LNCAP (cell line): Measurements from ENCODE around the gene CD34.

ENCODE experiments used
- TF ChIP-seq, protein P1 (sequence below): fragments of 450-650 bp; IDR thresholded peaks from 2 replicates; pipeline ENCODE4 v1.5.1; 2017; ENCODE audit warnings: mild to moderate bottlenecking

Gene CD34

DNA sequence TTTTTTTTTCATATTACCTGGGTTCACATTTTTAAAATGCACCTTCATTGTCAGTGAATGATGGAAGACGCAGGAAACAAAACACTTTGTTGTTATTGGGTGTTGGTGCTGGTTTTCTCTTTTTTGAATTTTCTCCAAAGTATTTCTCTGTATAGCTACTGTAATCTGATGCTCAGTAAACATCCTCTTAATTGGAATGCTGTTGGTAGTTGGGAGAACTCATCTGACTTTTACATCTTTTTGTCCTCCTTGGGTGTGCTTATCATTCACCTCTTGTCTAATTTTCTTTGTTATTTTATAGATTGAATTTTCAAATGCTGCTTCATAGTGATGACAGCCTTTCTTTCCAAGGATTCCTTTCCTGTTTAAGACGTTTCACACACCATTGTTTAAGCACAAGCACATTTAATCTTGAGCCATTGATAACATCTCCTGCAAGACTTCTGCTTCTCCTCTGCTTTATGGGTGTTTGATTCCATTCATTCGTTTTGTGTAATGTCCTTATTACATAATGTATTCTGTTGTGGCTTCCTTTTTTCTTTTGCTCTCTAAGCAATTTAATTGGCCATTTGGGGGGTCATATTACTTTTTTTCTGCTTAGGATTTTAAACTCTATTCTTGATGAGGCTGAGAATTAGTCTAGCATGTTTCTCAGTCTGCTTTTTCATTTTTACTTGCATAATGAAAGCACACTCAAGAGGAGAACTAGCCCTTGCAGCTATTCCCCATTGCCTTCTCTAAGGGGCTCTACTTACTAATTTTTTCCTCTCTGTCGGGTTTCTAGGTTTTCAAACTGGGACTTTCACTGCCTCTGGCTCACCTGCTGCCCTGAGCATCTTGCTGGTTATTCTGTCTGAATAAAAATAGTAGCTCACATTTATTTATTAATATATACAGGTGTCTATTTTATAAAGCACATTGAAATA, 42.0 kb upstream of the CD34 start:
- TF ChIP-seq, protein P1, sequence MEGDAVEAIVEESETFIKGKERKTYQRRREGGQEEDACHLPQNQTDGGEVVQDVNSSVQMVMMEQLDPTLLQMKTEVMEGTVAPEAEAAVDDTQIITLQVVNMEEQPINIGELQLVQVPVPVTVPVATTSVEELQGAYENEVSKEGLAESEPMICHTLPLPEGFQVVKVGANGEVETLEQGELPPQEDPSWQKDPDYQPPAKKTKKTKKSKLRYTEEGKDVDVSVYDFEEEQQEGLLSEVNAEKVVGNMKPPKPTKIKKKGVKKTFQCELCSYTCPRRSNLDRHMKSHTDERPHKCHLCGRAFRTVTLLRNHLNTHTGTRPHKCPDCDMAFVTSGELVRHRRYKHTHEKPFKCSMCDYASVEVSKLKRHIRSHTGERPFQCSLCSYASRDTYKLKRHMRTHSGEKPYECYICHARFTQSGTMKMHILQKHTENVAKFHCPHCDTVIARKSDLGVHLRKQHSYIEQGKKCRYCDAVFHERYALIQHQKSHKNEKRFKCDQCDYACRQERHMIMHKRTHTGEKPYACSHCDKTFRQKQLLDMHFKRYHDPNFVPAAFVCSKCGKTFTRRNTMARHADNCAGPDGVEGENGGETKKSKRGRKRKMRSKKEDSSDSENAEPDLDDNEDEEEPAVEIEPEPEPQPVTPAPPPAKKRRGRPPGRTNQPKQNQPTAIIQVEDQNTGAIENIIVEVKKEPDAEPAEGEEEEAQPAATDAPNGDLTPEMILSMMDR: no peak

DNA sequence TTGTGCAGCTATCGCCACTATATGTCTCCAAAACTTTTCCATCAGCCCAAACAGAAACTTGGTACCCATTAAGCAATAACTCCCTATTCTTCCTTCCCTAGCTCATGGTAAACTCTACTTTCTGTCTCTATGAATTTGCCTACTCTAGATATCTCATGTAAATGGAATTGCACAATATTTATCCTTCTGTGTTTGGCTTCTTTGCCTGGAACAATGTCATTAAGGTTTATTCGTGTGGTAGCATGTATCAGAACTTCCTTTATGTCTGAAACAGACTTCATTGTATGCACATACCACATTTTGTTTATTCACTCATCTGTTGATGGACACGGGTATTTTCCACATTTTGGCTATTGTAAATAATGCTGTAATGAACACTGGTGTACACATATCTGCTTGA, 40.7 kb upstream of the CD34 start:
- TF ChIP-seq, protein P1: no peak

DNA sequence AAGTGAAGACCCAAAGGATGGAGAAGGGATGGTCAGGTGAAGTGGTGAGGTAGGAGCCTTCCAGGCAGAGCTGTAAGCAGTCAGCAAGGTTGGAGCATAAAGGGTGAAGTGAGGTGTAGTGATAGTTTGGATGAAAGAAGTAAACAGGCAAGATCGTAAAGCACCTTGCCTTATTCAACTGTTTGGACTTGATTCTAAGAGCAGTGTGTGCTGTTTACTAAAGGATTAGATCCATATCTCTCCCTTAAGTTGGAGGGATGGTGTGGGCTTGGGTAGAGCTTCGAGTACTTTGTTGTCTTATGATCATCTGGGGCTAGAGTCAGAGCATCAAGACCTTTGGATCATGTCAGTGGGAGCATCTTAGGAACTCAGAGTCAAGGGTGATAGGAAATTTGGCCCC, 39.8 kb upstream of the CD34 start:
- TF ChIP-seq, protein P1: no peak

DNA sequence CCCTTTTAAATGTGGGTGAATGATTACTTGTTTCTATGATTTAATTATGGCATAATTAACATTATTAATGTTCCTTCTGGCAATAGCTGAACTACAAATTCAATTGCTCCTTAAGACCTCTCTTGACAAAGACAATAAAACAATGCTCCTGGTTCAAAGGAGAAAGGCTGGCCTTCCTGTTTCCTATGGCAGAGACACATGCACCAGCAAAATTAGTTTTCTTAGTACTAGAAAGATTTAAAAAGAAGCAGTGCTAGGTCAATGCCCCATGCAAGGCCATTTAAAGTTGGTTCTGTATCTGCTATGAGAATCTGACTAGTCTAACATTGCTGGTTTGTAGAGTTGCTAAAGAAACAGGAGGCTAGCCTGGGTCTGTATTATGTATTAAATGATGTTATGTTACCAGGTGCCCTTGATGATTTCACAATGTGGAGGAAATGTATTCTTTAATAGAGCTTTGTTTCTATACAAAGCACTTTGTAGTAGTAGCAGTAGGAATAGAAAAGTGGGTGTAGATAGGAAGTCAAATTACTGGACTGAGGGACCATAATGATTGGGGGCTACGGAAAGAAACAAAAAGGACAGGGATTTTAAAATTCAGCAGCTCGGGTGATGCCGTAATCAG, 38.8 kb upstream of the CD34 start:
- TF ChIP-seq, protein P1: no peak

DNA sequence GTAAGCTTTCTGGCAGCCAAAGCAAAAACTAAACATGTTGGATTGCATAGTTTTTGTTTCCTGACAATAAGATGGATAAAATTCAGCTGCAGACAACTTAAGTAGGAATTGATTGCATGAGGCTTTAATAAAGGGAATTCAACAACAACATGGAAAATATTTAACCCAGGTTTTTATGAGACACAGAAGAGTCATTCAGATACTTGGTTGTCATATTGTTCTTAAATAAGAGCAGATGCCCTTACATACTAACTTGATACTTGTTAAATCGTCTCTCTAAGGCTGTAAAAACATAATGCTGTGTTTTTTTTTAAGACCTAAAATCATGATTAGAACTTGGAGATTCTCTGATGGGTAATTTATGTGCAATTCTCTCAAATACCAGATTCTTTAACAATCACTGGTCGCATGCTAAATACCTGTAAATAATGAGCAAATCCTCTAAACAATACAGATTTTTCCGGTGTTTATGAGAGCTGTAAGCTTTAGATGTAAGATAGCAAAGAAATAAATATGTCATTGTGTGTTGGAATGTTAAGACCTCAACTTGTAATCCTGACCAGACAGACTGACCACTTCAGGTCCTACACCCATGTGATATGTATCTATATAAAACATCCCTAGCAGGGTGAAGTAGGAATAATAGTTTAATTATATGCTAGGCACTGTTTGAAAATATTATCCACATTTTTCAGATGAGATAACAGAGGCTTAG, 37.8 kb upstream of the CD34 start:
- TF ChIP-seq, protein P1: no peak

DNA sequence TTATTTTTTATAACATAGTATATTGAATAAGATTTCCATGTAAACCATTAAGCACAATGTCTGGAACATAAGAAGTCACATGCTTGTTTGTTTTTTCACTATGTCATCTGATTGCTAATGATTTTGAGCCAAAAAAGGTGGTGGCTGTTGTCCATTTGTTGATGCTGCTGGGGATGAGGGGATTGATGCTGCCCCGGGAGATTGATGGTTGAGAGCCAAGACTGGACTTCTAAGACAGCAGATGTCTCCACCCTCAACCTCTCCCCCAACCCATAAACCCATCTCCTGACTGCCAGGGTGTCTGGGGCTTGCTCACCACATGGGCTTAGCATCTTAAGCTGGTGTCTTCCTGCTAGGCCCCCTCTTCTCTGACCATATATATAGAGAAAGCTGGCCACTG, 35.8 kb upstream of the CD34 start:
- TF ChIP-seq, protein P1: no peak

DNA sequence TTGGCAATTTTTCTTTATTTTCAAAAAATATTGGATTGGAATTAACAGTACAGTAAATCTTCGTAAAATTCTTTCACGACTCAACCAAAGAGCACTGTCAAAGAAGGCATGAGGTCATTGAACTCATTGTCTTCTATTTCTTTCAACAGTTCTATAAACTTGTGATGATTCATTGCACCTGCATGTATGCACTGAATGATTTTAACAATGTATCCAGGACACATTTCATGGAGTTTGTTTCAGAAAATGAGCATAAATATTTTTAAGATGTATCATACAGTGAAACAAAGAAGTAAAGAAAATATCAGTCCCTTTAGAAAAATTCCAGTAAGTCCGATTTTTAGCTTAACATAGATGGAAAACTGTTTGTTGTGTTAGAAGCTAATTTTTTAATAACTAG, 33.6 kb upstream of the CD34 start:
- TF ChIP-seq, protein P1: no peak
